ENCODE measurements around the gene EPAS1. TPM values are rescaled to one million over a fixed set of nuclear protein-coding genes. Genes with fewer than 3 reads are reported as not detected.

EPAS1 gene
- total RNA-seq, 1 donor from 2014 or later, result not detected

GRCh38 chr2:46376586-46376985 lies 79.4 kb downstream of the EPAS1 start:
- DNase-seq, result no peak
- Mint-ChIP-seq H3K27ac (ENCODE audit: unreplicated experiment) (no peak overlapping the region), H3K36me3 (ENCODE audit: unreplicated experiment) (peaks cover 7% of the 10 kb centered on the region), H3K9me3 (ENCODE audit: unreplicated experiment) (peaks cover 6% of the 10 kb centered on the region), H3K27me3 (ENCODE audit: unreplicated experiment) (peaks cover 8% of the 10 kb centered on the region), H3K4me1 (ENCODE audit: low read depth, unreplicated experiment) (peaks cover 7% of the 10 kb centered on the region), H3K4me3 (ENCODE audit: unreplicated experiment) (no peak overlapping the region)
- TF ChIP-seq CTCF (IDR thresholded peaks at IDR 0.05; ENCODE audit: partially characterized antibody, unreplicated experiment), result no peak

- H3K4me1 Mint-ChIP-seq (ENCODE audit: low read depth, unreplicated experiment), result peaks cover 7% of the 10 kb centered on the region
- H3K9me3 Mint-ChIP-seq (ENCODE audit: unreplicated experiment), result peaks cover 6% of the 10 kb centered on the region
- no peak overlapping the region for H3K27ac Mint-ChIP-seq (ENCODE audit: unreplicated experiment)
- peaks cover 8% of the 10 kb centered on the region for H3K27me3 Mint-ChIP-seq (ENCODE audit: unreplicated experiment)
- peaks cover 7% of the 10 kb centered on the region for H3K36me3 Mint-ChIP-seq (ENCODE audit: unreplicated experiment)
- no peak overlapping the region for H3K4me3 Mint-ChIP-seq (ENCODE audit: unreplicated experiment)
- DNase-seq, result no peak
- no peak for TF ChIP-seq CTCF (IDR thresholded peaks at IDR 0.05; ENCODE audit: partially characterized antibody, unreplicated experiment)
These were observed 79.9 kb downstream of the EPAS1 start for GRCh38 chr2:46377101-46377581.

- TF ChIP-seq CTCF (IDR thresholded peaks at IDR 0.05; ENCODE audit: partially characterized antibody, unreplicated experiment), result no peak
- no peak overlapping the region for H3K27ac Mint-ChIP-seq (ENCODE audit: unreplicated experiment)
- H3K9me3 Mint-ChIP-seq (ENCODE audit: unreplicated experiment), result peaks cover 6% of the 10 kb centered on the region
- H3K4me3 Mint-ChIP-seq (ENCODE audit: unreplicated experiment), result no peak overlapping the region
- DNase-seq, result no peak
- peaks cover 7% of the 10 kb centered on the region for H3K36me3 Mint-ChIP-seq (ENCODE audit: unreplicated experiment)
- peaks cover 10% of the 10 kb centered on the region for H3K27me3 Mint-ChIP-seq (ENCODE audit: unreplicated experiment)
- peaks cover 7% of the 10 kb centered on the region for H3K4me1 Mint-ChIP-seq (ENCODE audit: low read depth, unreplicated experiment)
These were observed 80.7 kb downstream of the EPAS1 start for GRCh38 chr2:46377666-46378560.

- DNase-seq, result no peak
- Mint-ChIP-seq H3K4me3 (ENCODE audit: unreplicated experiment) (no peak overlapping the region), H3K9me3 (ENCODE audit: unreplicated experiment) (peaks cover 6% of the 10 kb centered on the region), H3K27ac (ENCODE audit: unreplicated experiment) (no peak overlapping the region), H3K36me3 (ENCODE audit: unreplicated experiment) (peaks cover 7% of the 10 kb centered on the region), H3K27me3 (ENCODE audit: unreplicated experiment) (peaks cover 10% of the 10 kb centered on the region), H3K4me1 (ENCODE audit: low read depth, unreplicated experiment) (peaks cover 7% of the 10 kb centered on the region)
- TF ChIP-seq CTCF (IDR thresholded peaks at IDR 0.05; ENCODE audit: partially characterized antibody, unreplicated experiment), result no peak
These were observed 81.4 kb downstream of the EPAS1 start for GRCh38 chr2:46378616-46379015.

Data from glutamatergic neuron (in vitro differentiated cells).